Activated CD4-positive, alpha-beta T cell treated with anti-CD3 and anti-CD28 coated beads, Interleukin-2, amount 50 U/mL, for 4 hours (primary cell): ENCODE results near the gene MAN1A2.
A peak's percentile ranks its signal among the peaks of the same experiment; 100 is the strongest.

Experiments used
- DNase-seq, 2 experiments: peaks; one replicate each; pipeline ENCODE4 v3.0.0-alpha.2; 2020

MAN1A2 gene

DNA sequence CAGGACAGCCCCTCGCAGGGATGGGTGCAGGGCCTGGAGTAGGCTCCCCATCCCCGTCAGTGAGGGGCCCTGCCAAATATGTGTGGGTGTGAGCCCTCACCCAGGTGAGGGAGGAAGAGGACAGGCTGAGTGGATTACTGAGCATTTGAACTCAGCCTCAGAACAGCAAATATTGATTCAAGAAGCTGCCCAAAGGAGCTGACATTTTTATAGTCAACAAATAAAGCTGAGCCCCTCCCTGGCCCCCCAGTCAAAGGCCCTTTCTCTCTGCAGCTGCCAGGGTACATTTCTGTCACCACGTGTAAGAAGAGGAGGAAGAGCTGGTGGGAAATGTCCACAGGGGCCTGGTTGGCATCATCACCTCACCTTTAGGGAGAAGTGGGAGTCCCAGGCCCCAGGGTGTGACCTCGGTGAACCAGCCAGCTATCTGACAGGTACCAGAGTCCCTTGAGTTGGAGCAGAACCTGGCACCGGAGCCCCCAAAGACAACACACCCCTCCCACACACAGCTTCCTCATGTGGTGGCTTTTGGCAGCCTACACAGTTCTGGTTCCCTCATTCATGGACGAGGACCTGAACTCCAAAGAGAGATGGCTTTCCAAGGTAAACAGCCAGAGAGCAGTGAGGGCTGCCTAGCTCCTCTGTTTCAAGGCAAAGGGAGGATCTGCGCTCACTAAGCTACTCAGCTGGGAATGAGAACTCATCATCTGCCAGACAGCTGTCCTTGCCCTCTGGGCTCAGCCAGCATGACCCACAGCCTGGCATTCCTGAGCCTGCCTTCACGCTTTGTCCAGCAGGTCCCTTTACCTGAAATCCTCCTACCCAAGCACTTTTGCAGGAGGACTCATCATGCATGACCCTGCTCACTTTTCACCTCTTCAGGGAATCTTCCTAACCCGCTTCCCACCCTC is 195.6 kb downstream of the MAN1A2 start:
- no peak for DNase-seq

DNA sequence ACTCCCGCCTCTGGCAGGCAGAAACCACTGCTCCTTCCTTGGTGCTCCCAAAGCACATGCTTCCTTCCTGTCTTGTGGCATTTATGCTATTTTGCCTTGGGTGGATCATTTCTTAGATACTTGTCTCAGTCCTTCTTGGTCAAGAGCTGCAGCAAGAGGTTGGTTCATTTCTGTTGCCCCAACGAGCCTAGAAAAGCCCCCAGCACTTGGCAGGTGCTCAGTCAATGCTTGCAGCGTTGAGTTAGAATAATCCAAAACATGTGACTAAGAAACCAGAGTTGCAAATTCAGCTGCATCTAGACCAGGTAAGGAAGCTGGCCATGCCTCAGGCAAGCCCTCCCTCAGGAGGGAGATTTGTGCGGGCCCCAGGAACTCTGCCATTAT is 196.2 kb downstream of the MAN1A2 start:
- no peak for DNase-seq

DNA sequence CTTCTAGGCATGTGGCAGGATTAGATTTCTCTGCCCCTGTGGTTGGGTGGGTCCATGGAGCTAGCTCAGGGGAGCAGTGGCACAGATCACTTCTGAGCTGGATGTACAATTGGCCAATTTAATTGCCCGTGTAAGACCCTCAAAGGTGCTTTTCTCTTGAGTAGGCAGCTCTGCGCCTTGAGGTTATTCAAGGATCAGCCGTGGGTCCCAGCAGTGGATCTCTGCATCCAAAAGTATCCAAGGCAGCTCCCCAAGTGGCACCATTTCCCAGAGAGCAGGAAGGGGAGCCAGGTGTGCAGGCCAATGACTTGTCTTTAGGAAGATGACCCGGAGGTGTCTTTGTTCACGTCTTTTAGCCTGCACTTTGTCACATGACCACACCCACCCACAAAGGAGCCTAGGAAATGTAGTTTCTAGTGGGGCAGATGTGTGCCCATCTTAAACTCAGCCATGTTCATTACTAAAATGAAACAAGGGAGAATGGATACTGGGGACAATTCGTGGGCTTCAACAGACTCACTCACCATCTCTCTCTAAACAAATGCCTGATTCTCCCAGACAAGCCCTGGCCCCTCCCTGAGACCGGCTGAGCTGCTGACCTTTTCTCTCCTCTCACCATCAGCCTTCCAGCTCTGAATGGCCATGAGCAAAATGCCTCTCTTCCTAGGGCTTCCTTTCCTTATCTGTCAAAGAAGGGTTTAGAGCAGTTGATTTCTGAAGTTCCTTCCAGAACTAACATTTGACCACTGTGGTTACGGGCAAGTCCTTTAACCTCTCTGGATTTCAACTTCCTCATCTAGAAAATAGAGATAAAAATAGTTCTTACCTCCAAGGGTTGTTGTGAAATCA is 197.2 kb downstream of the MAN1A2 start:
- no peak for DNase-seq

DNA sequence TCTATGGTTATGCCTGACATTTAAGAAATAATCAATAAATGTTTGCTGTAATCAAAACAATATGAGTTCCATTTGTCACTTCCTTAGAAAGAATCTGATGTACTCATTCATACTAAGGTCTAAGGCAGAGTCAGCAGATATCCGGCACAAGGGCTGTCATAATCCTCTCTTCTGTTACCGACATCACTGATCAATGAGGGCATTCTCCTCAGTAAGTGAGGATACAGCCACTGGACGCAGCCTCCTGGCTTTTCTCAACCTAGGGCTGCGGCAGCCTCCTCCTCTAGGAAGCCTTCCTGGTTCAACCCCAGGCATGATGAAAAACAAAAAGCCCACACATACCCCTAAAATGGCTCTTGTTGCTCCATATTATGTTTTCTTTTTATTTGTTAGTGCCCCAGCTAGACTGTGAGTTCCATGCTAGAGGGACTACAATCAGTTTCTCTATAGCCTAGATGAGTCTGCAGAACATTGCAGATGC is 197.9 kb downstream of the MAN1A2 start:
- DNase-seq = no peak

DNA sequence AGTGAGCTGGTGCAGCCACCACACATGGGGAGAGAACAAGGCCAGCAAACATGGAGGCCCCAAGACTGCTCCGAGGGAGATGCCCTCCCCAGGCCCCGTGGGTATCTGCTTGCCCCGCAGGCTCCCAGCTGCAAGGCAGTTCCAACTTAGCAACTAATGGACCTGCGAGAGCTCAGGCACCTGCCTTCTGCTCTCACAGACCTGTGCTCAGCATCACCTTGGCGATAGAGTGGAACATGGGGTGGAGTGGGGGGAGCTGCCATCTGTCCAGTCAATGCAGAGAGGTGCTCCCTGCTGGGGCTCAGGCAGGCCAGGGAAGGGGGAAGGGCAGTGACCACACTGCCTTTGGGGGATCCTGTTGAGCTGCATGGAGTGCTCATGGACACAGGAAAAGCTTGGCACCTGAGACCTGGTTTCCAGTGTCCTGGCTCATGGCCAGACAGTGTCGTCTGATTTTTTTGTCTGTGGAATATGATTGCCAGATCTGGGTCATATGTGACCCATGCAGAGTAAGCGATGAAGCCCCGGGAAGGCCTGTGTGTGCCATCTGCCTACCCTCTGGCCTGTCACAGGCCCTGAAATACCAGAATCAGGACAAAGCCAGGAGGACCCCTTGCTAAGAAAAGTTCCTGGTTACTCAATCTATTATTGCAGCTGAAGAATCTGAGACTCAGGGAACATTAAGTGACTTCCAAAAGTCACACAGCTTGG is 198.7 kb downstream of the MAN1A2 start:
- no peak for DNase-seq

DNA sequence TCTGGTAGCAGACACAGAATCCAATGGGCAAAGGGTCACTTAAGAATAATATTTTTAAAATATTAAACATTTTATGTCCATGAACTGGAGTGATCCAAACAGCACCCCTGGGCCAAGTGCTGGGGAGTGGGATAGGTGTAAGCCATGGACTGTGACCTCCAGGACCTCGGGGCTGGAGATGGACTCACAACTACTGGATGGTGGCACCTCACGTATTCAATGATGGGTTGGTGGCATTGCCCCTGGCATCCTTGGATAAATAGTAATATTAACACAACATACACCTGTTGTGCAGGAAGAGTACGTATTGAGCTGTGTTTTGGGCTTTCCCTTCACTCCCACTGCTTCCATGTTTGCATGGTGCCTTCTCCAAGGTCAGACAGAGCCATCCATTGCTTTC is 199.3 kb downstream of the MAN1A2 start:
- no peak for DNase-seq

DNA sequence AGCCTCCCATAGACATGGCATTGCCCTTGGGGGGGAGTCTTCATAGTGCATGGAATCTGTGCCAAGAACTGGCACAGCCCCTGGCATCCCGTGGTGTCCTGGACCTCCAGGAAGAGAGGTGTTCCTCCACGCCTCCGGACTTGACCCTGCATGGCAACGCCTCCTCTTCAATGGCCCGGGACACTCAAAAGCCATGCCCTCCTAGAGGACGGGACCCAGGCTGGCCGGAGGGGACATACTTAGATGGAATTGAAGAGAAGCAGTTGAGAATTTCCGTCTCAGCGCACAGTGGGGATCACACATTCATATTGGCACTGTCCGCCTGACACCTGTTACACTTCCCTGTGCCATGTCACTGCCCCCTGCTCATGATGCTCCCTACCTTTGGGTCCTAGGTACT is 200.2 kb downstream of the MAN1A2 start:
- no peak for DNase-seq

DNA sequence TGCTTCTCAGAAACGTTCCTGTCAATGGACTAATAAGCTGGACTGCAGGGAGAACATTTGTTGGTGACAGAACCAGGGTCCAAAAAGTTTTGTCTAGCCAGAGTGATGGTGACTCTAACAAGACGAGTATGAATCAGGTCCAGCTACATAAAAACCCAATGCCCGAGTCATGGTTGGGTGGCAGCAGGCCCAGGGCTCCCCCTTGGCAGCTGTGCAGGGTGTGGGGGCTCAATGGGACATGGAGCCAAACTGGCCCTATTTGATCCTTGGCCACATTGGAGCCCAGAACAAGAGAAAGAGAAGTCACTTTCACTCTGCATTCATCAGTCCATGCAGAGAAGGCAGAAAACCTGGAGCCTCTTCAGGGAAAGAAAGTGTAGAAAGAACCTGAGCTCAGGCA is 200.7 kb downstream of the MAN1A2 start:
- no peak for DNase-seq

DNA sequence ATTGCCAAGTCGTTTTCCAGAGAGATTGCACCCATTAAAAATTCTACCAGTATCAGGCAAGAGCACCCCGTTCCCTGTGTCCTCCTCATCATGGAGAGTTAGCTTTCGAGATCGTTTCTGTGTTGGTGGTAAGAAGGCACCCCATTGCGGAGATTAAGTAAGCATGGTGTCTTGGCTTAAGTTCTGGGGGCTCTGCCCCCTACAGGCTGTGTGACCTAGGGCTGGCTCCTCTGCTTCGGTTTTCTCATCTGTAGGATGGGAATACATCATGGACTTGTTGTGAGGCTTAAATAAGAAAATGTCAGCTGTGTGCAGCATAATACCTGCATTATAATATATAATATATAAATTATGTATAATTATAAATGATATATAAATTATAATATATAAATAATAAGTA is 201.8 kb downstream of the MAN1A2 start:
- DNase-seq = no peak

DNA sequence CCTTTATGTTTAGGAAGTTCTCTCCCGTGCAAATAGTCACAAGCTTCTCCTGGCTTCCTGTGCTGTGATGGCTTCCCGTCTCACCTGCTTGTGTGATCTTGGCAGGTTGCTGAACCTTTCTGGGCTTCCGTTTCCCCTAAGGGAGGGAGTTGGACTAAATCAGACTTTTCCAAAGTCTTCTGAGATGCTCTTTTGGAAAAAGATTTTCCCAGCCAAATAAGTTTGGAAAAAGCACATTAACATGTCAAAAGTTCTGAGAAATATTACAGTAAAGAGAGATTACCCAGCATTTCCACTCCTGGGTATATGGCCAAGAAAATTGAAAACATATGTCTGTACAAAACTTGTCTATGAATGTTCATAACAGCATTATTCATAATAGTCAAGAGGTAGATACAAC is 202.6 kb downstream of the MAN1A2 start:
- DNase-seq = no peak

DNA sequence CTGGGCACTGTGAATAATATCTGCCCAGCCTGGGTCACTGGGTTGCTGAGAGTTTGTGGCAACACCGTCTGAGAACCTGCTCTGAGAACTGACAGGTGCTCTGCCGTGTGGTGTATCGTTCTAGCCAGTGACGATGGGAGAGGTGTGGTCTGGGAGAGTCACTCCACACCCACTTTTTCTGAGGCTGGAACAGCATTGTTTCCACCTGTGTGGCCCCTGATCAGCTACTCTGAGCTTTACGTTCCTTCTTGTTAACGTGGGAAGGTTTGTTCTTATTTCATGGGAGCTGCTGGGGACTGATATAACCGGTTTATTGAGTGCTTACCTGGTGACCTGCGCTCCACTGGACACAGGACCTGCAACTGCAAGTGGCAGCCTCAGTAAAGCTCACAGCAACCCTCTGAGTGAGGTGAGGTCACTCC is 203.8 kb downstream of the MAN1A2 start:
- no peak for DNase-seq

DNA sequence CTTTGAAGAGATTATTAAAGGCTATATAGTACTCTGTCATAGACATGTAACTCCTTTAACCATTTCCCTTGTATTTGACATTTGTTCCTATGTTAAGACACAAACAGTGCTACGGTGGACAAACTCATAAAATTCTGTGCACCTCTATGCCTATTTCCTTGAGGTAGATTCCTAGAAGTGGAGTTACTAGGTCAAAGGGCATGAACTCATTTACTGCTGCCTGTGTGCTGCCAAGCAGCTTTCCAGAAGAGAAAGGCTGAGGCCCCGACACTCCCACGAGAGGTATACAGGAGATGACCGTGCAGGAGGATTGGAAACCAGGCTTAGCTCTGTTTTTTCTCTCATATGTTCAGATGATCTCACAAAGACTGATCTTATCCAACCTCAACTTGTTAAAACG is 204.2 kb downstream of the MAN1A2 start:
- no peak for DNase-seq

DNA sequence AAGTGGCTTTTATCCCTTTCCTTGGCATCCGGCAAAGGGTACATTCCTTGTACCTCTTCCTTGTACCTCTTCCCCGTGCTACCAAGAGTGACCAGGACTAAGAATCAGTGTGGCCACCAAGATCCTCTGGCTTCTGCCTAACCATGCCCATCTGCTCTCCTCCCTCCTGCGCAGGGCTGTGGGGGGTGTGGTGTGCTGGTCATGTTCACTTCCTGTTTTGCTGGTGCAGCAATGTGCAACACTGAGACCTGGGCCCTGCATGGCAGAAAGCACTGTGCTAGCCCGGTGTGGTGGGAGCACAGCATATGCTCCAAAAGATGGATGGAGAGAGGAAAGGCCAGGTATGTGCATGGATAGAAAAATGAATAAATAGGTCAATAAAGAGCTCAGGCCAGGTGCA is 205.3 kb downstream of the MAN1A2 start:
- DNase-seq = peak in 1 of 2 experiments; percentile 5

DNA sequence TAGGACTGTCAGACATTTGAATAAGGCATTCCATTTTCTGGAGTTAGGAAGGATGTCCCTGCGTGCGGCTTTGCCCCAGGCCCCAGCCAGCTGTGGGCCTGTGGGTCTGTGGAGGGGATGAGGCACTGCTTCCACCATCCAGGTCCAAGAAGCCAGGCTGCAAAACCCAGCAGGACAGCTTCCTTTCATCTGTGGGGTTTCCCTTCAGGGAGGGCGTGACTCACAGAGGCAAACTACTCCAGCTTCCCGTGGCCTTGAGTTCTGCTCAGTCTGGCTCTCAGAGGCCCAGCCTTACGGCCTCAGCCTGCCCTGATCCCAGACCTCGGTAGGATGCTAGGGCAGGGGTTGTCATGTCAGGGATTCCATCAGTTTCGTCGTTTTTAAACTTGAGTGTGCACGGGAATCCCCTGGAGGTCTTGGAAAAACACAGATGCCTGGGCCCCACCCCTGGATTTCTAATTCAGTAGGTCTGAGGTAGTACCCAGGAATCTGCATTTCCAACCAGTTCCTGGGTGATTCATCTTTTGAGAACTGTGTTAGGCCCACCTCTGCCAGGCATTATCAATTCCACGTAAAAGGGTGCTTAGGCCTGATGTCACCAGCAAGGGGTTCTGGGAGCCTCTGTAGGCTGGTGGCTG is 206.3 kb downstream of the MAN1A2 start:
- no peak for DNase-seq

DNA sequence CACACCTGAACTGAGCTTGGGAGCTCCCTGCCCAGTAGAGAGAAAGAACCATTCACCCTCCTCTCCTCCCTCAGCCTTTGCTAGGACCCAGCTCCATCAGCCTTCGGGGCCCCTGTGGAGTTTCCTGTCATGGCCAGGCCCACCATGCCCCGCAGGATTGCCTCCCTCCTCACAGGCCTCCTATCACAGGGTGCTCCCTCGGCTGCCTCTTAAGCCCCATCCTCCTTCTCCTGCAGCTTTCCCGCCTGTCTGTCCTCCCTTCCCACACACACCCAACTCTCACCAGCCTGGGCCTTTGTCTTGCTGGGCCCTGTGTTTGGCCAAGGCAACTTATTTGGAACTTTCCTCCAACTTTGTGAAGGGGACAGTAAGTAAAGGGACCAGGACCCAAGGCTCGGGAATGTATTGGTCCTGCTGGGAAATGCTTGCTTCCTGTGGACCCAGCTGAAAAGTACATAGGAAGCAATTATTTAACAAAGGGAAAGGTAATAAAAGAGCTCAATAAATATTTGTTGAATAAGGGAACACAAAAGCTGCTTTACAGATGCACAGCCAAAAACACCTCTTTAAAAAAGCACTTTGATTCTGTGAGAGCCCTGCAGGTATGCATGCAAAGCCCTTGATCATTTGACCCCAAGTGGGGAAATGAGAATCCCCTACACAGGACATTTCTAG is 207.0 kb downstream of the MAN1A2 start:
- DNase-seq = no peak

DNA sequence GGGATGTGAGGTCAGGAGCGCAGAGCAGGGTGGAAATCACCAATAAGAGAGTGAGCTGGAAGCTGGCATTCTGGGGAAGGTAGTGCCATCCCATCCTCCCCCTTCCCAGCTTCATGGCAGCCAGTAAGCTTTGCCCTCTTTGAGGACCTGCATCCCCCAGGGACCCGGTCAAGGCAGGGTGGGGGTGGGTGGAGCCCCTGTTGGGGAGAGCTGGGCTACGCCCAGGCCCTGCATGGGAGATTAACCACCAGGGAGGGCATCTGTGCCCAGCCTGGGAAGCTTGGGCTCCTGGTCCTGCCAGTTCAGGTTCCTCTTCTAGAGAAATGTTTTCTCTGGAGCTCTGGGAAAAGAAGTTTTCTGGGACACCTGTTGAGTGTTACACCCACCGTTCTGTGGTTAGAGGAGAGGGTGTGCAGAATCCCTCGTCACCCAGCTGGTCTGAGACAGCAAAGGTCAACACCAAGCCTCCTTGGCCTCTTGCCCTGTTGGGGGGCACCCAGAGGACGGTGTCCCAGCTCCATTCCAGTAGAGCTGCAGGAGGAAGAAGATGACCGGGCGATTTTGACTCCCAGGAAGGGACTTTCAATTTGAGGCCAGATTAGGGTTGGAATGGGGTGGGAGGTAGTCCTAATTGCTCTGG is 208.5 kb downstream of the MAN1A2 start:
- no peak for DNase-seq

DNA sequence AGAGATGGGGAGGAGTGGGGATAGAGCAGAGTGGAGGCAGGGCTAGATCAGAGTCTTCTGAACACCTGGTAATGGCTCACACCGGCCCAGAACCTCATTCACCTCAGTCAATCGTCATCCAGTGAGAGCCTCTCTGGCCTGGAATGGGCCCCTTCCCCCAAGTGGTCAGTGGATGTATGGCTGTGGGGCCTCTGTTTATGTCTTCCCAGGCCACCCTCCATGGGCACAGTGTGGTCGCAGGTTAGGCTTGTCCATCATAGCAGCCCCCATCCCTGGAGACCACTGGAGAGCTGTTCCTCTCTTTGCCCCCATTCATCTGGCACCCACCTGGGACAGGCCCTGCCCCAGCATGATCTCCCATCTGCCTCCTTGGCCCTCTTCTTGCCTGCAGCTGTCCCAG is 209.0 kb downstream of the MAN1A2 start:
- DNase-seq = no peak

DNA sequence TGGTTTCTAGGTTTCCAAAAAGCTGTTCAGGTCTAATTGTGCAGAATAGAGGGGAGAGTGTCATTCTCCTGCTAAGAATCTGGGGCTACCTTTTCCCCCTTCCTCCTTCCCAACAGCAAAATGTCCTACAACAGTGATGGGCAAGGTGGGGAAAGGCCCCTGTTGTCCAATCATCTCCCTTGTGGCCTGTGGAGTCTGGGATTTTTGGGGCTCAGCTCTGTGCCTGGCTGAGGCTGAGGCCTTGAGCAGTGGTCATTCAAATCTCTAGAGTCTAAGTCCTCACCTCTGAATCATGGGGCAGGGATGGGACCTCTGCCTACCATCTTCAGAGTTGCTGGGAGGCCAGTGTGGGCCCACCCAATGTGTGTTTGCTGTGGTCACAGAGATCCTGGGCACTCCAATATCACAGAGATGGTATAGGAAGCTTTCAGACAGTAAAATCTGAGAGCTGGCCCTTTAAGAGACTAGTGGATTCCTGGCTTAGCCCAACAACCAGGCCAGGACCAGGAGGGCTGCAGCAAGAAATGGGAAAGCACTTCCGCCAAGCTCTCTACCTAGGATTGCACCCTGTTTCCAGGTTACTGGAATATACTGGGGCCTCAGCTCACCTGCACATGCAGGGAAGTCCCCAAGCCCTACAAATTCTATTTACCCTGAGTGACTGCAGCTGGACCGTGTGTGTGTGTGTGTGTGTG is 210.1 kb downstream of the MAN1A2 start:
- DNase-seq = no peak

DNA sequence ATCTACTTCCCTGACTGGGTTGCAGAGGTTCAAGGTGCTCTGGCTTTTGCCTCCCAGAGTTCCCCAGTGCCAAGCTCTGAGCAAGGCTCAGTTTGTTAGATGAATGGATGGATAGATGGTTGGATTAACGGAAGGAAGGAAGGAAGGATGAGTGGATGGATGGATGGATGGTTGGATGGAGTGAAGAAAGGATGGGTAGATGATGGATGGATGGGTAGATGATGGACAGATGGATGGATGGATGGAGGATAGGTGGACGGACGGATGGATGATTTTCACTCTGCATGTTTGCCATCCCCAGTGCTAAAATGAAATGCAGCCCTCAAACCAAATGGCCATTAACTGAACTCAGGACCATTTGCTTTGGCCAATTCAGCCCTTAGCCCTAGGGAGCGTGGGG is 211.2 kb downstream of the MAN1A2 start:
- DNase-seq = no peak
